HCT116 (cell line): Measurements from ENCODE around the gene TWF2. TPM values are rescaled to one million over a fixed set of nuclear protein-coding genes. Genes with fewer than 3 reads are reported as not detected.

Source experiments
- ATAC-seq: fragments of 200-7000 bp; cut with Tn5 transposase; 2 replicates; pipeline ENCODE4 v1.9.1; 2020; ENCODE audit warnings: mild to moderate bottlenecking, moderate library complexity
- BruUV-seq: library from RNA; stranded (reverse); fragments of 400-500 nt; replicated peaks from 2 replicates; lab custom pipeline; 2021; lab: Mats Ljungman, UMichigan
- CTCF ChIA-PET: fragments of 300-600 bp; sonication (Branson Sonifier 250); formaldehyde crosslinking; loops from one replicate; lab custom pipeline; 2021; ENCODE audit warnings: antibody characterized with exemption; lab: Charles Lee
- POLR2A ChIA-PET: fragments of 300-600, 350-600 bp; sonication (Branson Sonifier 250); formaldehyde crosslinking; loops from one replicate; lab custom pipeline; 2021; ENCODE audit warnings: antibody characterized with exemption; lab: Charles Lee
- RAD21 ChIA-PET, 2 experiments: fragments of 300-600 bp; sonication (Branson Sonifier 250); formaldehyde crosslinking; loops; one replicate each; lab custom pipeline; 2023; ENCODE audit warnings: low total read pairs in 2 of 2; ENCODE audit not compliant: uncharacterized antibody in 2 of 2, unreplicated experiment in 2 of 2, low non-redundant PET in 1 of 2; lab: Charles Lee
- DNase-seq: peaks from one replicate; pipeline ENCODE4 v3.0.0-alpha.2; 2010; ENCODE audit warnings: low read depth, low spot score
- H2AFZ ChIP-seq: fragments of 200-600 bp; shearing (Covaris generic), sonication (generic); 2 replicates; pipeline ENCODE4 v1.6.1; 2017; ENCODE audit warnings: low read depth, mixed run types, mixed read lengths, antibody characterized with exemption, low read length; ENCODE audit not compliant: poor library complexity, severe bottlenecking
- H3K27ac ChIP-seq: 2 replicates; pipeline ENCODE4 v1.5.1; 2012; ENCODE audit warnings: low read depth, low read length
- H3K27me3 ChIP-seq: fragments of 200-600 bp; sonication (generic); 2 replicates; pipeline ENCODE4 v1.6.1; 2016; ENCODE audit warnings: mixed run types, low read length, mixed read lengths; ENCODE audit not compliant: insufficient read depth
- H3K36me3 ChIP-seq, 2 experiments: fragments of 200-500 bp in 1 of 2; fragments of 200-600 bp in 1 of 2; sonication (Bioruptor generic) in 1 of 2; sonication (generic) in 1 of 2; 2 replicates each; pipeline versions ENCODE4 v1.5.1 to v1.6.1; 2014 to 2016; ENCODE audit warnings: low read length in 2 of 2, inconsistent platforms in 1 of 2, mixed read lengths in 1 of 2, mixed run types in 1 of 2; ENCODE audit not compliant: insufficient read depth in 2 of 2, control insufficient read depth in 1 of 2
- H3K4me1 ChIP-seq, 2 experiments: fragments of 200-600 bp in 1 of 2; sonication (generic) in 1 of 2; 2 replicates each; pipeline versions ENCODE4 v1.5.1 to v1.6.1; 2012 to 2017; ENCODE audit warnings: low read length in 2 of 2, inconsistent platforms in 1 of 2, mild to moderate bottlenecking in 1 of 2, mixed read lengths in 1 of 2, mixed run types in 1 of 2, moderate library complexity in 1 of 2; ENCODE audit not compliant: insufficient read depth in 2 of 2, control insufficient read depth in 1 of 2
- H3K4me2 ChIP-seq: fragments of 200-600 bp; sonication (generic); 2 replicates; pipeline ENCODE4 v1.6.1; 2017; ENCODE audit warnings: mixed run types, low read length, mixed read lengths
- H3K4me3 ChIP-seq, 2 experiments: fragments of 200-600 bp in 1 of 2; sonication (generic) in 1 of 2; replicated peaks in 1 of 2; 2 replicates each; pipeline ENCODE4 v1.5.1; 2011 to 2016; ENCODE audit warnings: low read length in 2 of 2, control low read depth in 1 of 2, low read depth in 1 of 2, mild to moderate bottlenecking in 1 of 2, mixed read lengths in 1 of 2, mixed run types in 1 of 2
- H3K79me2 ChIP-seq: fragments of 200-600 bp; sonication (generic); 2 replicates; pipeline ENCODE4 v1.6.1; 2017; ENCODE audit warnings: mild to moderate bottlenecking, mixed run types, low read length, moderate library complexity, mixed read lengths; ENCODE audit not compliant: insufficient read depth
- H3K9ac ChIP-seq: fragments of 200-600 bp; sonication (generic); 2 replicates; pipeline ENCODE4 v1.6.1; 2016; ENCODE audit warnings: low read length, mixed read lengths
- H3K9me2 ChIP-seq: fragments of 200-600 bp; sonication (generic), shearing (Covaris generic); 2 replicates; pipeline ENCODE4 v1.6.1; 2017; ENCODE audit warnings: mixed run types, mild to moderate bottlenecking, moderate library complexity; ENCODE audit not compliant: insufficient read depth
- H3K9me3 ChIP-seq, 2 experiments: fragments of 200-500 bp in 1 of 2; fragments of 200-600 bp in 1 of 2; sonication (Bioruptor generic) in 1 of 2; sonication (generic) in 1 of 2; 2 replicates each; pipeline ENCODE4 v1.6.1; 2014 to 2017; ENCODE audit warnings: low read length in 2 of 2, mixed read lengths in 2 of 2, inconsistent platforms in 1 of 2, low read depth in 1 of 2, mild to moderate bottlenecking in 1 of 2, mixed run types in 1 of 2, moderate library complexity in 1 of 2; ENCODE audit not compliant: control insufficient read depth in 1 of 2, insufficient read depth in 1 of 2
- H4K20me1 ChIP-seq: fragments of 200-600 bp; sonication (generic), shearing (Covaris generic); 2 replicates; pipeline ENCODE4 v1.6.1; 2017; ENCODE audit warnings: mixed run types, mild to moderate bottlenecking, moderate library complexity; ENCODE audit not compliant: insufficient read depth
- ATF3 ChIP-seq: IDR thresholded peaks from 2 replicates; pipeline ENCODE4 v1.6.1; 2012
- ELF1 ChIP-seq: IDR thresholded peaks from 2 replicates; pipeline ENCODE4 v1.6.1; 2012; ENCODE audit warnings: low read depth, borderline replicate concordance
- FOSL1 ChIP-seq: IDR thresholded peaks from 2 replicates; pipeline ENCODE4 v1.6.1; 2012; ENCODE audit warnings: low read depth
- SP1 ChIP-seq: IDR thresholded peaks from 2 replicates; pipeline ENCODE4 v1.6.1; 2012; ENCODE audit warnings: low read depth
- SRF ChIP-seq: IDR thresholded peaks from 2 replicates; pipeline ENCODE4 v1.6.1; 2012; ENCODE audit warnings: low read depth
- TCF7L2 ChIP-seq: IDR thresholded peaks from 2 replicates; pipeline ENCODE4 v1.7.0; 2011; ENCODE audit warnings: borderline replicate concordance, inconsistent platforms; ENCODE audit not compliant: insufficient read depth, insufficient read length; ENCODE audit errors: extremely low read depth
- ZBTB33 ChIP-seq: IDR thresholded peaks from 2 replicates; pipeline ENCODE4 v1.6.1; 2011; ENCODE audit warnings: mild to moderate bottlenecking, low read length, moderate library complexity; ENCODE audit not compliant: insufficient replicate concordance; ENCODE audit errors: extremely low read depth
- ZNF274 ChIP-seq: fragments of 200-500 bp; sonication (Bioruptor generic); IDR thresholded peaks from 2 replicates; pipeline ENCODE4 v1.6.1; 2014; ENCODE audit warnings: mild to moderate bottlenecking, low read depth, low read length, inconsistent platforms
- intact Hi-C: fragments of 100-400 bp; cut with micrococcal nuclease; formaldehyde crosslinking; loops from 2 replicates; pipeline ENCODE4 v1.10.0; 2022
- total RNA-seq: library from RNA; stranded (reverse); gene quantifications from one replicate; pipeline ENCODE4 v1.2.1, GENCODE V29; 2021; ENCODE audit not compliant: unreplicated experiment

Gene TWF2
- total RNA-seq, 1 experiment from 2014 or later = 100 TPM

GRCh38 chr3:52218937-52219650, 19.9 kb downstream of the TWF2 start:
- CTCF ChIA-PET = interaction anchor here (1.6 to 5.4 kb wide), 5 partner anchors 15 to 165 kb away, joined by 3 to 55 read pairs (median 13); partner anchors contain the start of gene GLYCTK
- Histone ChIP-seq H3K9ac (no peak overlapping the region), H4K20me1 (no peaks in the 10 kb centered on the region), H3K79me2 (no peaks in the 10 kb centered on the region), H3K4me1 (peaks cover 21 to 42% of the 10 kb centered on the region in 2 experiments), H3K9me2 (no peaks in the 10 kb centered on the region), H3K27me3 (no peaks in the 10 kb centered on the region), H2AFZ (no peak overlapping the region), H3K4me3 (no peak overlapping the region), H3K27ac (no peak overlapping the region; the same call in 1 of the 2 replicates), H3K4me2 (no peak overlapping the region), H3K36me3 (peaks cover 3 to 4% of the 10 kb centered on the region in 2 experiments; a peak in 3 of 4 replicates), H3K9me3 (no peaks in the 10 kb centered on the region)
- no peak for TF ChIP-seq ELF1
- no peak for TF ChIP-seq SP1
- no peak for TF ChIP-seq ZNF274
- TF ChIP-seq ATF3 = no peak
- no peak for TF ChIP-seq SRF
- POLR2A ChIA-PET = interaction anchor here (0.6 to 0.8 kb wide), 2 partner anchors 223 kb away, joined by 3 to 4 read pairs; partner anchors contain the start of gene RPL29
- ATAC-seq (no peak), DNase-seq (no peak)
- RAD21 ChIA-PET = interaction anchor here in 1 of 2 experiments (1.4 kb wide), 1 partner anchor 120 kb away, joined by 5 read pairs; no protein-coding TSS in a partner anchor
- BruUV-seq = no TSS peak
- intact Hi-C loops = loop anchor here (5.0 kb wide), 1 partner anchor 67 kb away; the partner anchor contains the start of gene POC1A

- Histone ChIP-seq H3K4me3 (no peak overlapping the region), H3K27me3 (no peaks in the 10 kb centered on the region), H3K9me2 (no peaks in the 10 kb centered on the region), H3K9me3 (no peaks in the 10 kb centered on the region), H3K9ac (no peak overlapping the region; the same call in 1 of the 2 replicates), H4K20me1 (no peaks in the 10 kb centered on the region), H3K79me2 (no peaks in the 10 kb centered on the region), H3K4me2 (peak overlapping the region; percentile 69), H2AFZ (no peak overlapping the region), H3K4me1 (peaks cover 21 to 42% of the 10 kb centered on the region in 2 experiments), H3K27ac (peak overlapping the region; percentile 68), H3K36me3 (peaks cover 8 to 10% of the 10 kb centered on the region in 2 experiments)
- ChIA-PET RAD21 (interaction anchor here in 1 of 2 experiments (1.4 kb wide), 1 partner anchor 121 kb away, joined by 5 read pairs; no protein-coding TSS in a partner anchor), POLR2A (interaction anchor here (0.6 kb wide), 1 partner anchor 222 kb away, joined by 4 read pairs; no protein-coding TSS in a partner anchor), CTCF (interaction anchor here (1.2 to 5.4 kb wide), 2 partner anchors 19 to 121 kb away, joined by 4 to 55 read pairs; no protein-coding TSS in a partner anchor)
- ATAC-seq (no peak), DNase-seq (no peak)
- intact Hi-C loops = loop anchor here (5.0 kb wide), 1 partner anchor 66 kb away; the partner anchor contains the start of gene POC1A
- no TSS peak for BruUV-seq
- TF ChIP-seq FOSL1 = no peak
- TF ChIP-seq TCF7L2 = no peak
- no peak for TF ChIP-seq ZNF274
- no peak for TF ChIP-seq ZBTB33
These were observed 20.5 kb downstream of the TWF2 start for GRCh38 chr3:52218454-52218853.
